GM12891 (cell line): ENCODE results near the gene DGCR6.
"Not testable (repeated sequence)": the region's sequence is repeated elsewhere in the genome, so short reads cannot be mapped to it uniquely, and the experiment has no call there.

Experiments
- PAX5 ChIP-seq: IDR thresholded peaks from 2 replicates; pipeline ENCODE4 v1.6.1; 2011; ENCODE audit warnings: low read length, moderate library complexity, mild to moderate bottlenecking; ENCODE audit not compliant: insufficient read depth, severe bottlenecking
- POLR2AphosphoS5 ChIP-seq: IDR thresholded peaks from 2 replicates; pipeline ENCODE4 v1.6.1; 2011; ENCODE audit warnings: low read depth, low read length, control low read depth
- SPI1 ChIP-seq: IDR thresholded peaks from 2 replicates; pipeline ENCODE4 v1.6.1; 2011; ENCODE audit warnings: low read depth, low read length, control low read depth

DNA sequence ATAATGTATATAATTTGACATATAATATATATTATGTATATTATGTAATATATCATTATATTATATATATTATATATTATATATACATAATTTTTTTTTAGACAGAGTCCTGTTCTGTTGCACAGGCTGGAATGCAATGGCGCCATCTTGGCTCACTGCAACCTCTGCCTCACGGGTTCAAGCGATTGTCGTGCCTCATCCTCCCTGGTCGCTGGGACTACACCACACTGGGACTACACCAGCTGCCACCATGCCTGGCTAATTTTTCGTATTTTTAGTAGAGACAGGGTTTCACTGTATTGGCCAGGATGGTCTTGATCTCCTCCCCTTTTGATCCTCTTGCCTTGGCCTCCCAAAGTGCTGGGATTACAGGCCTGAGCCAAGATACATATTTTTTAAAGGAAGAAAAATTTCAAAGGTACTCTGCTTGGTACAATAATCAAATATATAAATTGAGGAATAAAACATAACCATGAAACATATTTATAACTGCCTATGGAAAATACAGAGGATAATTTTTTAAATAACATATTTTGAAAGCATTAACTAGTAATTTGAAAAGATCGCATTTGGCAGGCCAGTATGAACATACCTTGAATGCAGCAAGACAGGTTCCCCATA is 10.0 kb upstream of the DGCR6 start:
- not testable (repeated sequence) for TF ChIP-seq POLR2AphosphoS5, SPI1, PAX5
